NCI-H345 treated with DMSO at 0.1 percent for 48 hours (cell line): ENCODE measurements around the gene CTBP2.

Experiments used
- DNase-seq: peaks from one replicate; lab custom pipeline; 2025; ENCODE audit not compliant: unreplicated experiment; lab: John Stamatoyannopoulos, UW

CTBP2 gene

GRCh38 chr10:125159932-125160855 lies at the start of gene CTBP2:
TSS of gene CTBP2 (minus strand) at chr10:125160563.
- no peak for DNase-seq

DNA sequence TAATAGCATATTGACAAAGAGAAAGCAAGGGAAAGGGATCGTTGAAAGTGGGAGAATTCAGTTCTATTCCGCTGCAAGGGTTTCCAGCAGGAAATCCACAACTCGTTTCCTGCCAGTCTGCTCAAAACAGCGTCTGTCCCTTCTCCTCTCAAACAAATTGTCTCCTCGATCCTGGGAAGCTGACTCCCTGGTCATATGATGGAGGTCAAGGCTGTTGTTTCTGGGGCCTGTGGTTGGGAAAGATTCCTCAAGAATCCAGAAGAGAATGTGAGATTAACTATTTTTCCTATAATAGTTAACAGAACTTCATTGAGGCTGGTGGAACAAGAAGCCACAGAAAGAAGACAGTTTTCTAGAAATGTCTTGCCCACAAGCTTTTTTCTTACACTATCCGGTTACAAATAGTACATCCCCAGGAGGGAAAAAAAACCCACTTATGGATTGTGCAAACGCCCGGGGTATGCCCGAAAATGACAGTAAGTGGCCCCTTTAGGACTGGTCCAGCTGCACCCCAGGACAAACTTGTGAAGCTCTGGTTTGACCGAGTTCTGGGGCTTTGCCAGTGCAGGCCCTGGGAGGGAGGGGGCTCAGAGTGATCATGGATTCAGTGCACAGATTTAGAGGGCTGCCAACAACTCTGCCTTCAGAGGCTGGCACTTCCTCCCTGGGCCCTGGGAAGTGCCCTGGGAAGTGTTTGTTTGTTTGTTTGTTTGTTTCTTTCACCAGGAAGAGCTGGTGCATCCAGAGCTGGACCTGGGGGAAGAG lies 49.4 kb upstream of the CTBP2 start:
- no peak for DNase-seq

DNA sequence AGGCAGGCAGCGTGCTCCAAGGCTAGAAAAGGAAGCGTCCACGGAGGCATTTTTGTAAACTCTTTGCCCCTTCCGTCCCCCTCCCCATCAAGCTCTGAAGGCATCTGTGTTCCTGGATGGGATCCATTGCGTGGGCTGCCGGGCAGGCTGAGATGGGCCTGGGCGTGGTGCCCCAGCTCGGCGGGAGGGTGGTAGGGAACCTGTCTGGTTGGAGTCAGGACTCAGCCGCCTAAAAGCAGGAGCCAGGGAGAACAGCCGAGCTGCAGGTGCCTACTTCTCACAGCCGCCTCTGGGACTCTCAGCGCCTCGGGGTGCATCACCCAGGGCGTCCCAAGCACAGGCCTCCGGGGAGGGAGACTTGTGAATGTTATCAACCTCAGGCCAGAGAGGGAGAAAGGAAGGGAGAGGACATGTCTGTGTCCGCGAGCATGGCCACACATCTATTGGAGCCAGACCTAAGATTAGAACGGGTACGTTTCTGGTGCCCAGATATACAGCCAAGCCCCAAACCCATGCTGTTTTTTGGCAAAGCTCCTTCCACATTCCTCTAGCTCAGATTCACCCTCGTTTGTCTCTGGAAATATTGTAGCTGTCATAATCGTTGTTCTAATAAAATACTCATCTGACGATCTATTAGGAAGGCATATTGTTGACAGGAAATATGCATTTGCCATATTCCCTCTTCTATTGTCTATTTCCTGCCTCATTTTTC lies 48.6 kb upstream of the CTBP2 start:
- DNase-seq: no peak

DNA sequence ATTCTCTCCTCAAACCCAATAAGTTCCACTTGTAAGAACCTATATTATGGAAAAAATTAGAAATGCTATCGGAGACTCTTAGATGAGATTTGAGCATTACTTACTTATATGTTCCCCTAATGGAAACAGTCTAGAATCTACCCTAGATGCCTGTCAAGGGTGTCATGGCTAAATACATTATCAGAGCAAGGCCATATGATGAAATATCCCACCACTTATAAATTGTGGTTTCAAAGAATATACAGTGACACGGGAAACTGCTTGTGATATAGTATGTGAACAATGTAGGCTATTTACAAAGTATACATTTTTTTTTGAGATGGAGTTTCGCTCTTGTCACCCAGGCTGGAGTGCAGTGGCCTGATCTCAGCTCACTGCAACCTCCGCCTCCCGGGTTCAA lies 46.3 kb upstream of the CTBP2 start:
- no peak for DNase-seq

DNA sequence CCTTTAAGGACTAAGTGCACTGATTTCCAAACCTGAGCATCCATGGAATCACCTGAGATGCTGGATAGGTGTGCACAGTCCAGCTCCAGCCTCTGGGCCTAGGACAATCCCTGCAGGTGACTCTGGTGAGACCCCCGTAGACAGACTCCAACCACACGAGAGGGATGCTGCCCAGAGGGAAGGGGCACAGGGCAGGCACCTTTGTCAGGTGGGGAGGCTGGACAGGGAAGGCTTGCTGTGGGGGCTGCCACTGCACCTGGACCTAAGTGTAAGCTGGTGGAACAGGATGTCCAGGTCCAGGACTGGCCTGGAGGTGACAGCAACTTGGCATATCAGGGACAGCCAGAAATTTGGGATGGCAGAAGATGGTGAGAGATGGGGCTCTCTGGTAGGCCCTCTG lies 45.1 kb upstream of the CTBP2 start:
- no peak for DNase-seq

DNA sequence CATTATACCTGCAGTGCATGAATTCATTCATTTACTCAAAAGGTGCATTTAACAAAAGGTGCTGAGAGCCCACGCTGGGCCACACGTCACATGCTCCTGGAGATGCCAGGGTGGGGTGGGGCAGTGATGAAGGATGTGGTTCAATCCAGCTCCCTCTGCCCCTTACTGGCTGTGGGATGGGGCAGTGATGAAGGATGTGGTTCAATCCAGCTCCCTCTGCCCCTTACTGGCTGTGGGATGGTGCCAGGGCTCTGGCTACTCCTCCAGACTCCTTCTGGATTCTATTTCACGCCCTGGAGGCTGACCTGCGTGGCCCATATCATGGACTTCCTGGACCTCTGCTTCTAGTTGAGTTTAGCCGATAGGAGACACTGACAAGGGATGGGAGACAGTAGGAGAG lies 44.0 kb upstream of the CTBP2 start:
- no peak for DNase-seq

GRCh38 chr10:125203186-125203800 lies 42.9 kb upstream of the CTBP2 start:
- no peak for DNase-seq

DNA sequence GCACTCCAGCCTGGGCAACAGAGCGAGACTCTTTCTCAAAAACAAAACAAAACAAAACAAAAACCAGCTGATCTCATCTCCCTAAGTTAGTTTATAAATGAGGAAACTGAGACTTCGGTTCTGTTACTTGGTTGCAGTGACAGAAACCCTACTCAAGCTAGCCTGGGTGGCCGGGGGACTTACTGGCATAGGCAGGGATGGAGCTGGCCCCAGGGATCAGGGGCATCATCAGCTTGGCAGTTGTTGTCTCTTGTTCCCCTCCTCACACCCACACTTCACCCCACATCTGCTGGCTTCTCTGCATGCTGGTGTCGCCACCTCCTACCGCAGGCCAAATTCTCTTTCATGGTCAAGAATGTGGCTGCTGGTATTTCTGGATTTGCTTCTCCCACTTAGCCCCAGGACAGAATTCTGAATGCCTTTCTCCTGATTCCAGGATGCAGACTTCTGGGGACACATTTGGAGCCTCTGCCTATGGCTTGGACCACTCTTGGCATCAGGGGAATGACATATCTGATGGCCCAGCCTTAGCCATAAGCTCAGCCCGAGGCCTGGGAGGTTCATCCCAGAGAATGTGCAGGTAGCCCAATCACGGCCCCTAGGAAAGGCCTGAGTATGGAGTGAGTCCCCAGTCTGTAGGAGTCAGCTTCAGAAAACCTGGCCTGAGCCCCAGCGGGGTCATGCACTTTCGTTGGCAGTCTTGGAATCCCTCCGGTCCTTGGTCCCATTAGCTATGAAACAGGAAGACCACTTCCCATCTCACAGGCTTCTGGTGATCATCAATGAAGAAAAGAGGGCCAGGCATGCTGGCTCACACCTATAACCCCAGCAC lies 41.6 kb upstream of the CTBP2 start:
- no peak for DNase-seq

DNA sequence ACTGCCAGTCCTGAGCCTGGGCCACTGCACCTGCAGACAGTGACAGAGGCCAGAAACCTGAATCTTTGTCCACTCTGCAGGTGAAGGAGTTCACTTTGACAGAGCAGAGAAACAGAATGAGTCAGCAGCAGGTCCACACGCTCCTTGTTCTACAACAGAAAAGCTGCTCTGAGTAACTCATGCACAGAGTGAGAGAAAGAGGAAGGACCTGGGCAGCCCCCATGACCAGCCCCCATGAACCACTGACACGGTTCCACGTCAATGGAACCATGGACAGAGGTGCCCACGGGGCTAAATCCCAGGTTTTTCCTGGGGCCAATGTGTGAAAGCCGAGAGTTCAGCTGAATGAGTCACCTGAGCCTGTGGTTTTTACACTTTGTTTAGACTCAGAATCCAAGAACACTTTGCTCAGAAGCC lies 40.8 kb upstream of the CTBP2 start:
- no peak for DNase-seq

- no peak for DNase-seq
Measured at GRCh38 chr10:125200396-125200795, 40.0 kb upstream of the CTBP2 start.

- no peak for DNase-seq
Measured at GRCh38 chr10:125199270-125199669, 38.9 kb upstream of the CTBP2 start.

- DNase-seq: no peak
Measured at GRCh38 chr10:125194814-125195213, 34.5 kb upstream of the CTBP2 start.

- DNase-seq: no peak
Measured at GRCh38 chr10:125193306-125193877, 33.0 kb upstream of the CTBP2 start.

DNA sequence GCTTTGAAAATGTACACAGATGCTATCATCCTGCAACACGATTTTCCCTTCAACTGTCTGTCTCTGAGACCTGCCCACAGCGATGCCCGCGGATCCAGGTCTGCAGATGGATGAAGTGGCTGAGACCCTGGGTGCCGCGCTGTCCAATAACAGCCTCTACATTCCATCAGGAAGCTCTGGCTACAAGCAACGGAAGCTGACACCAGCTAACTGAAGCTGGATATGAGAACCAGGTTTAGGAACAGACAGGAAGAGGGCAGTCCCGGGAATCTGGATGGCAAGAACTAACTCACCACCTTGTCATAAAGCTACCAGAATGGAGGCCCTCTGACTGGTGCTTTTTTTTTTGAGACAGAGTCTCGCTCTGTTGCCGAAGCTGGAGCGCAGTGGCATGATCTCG lies 32.3 kb upstream of the CTBP2 start:
- DNase-seq: no peak

DNA sequence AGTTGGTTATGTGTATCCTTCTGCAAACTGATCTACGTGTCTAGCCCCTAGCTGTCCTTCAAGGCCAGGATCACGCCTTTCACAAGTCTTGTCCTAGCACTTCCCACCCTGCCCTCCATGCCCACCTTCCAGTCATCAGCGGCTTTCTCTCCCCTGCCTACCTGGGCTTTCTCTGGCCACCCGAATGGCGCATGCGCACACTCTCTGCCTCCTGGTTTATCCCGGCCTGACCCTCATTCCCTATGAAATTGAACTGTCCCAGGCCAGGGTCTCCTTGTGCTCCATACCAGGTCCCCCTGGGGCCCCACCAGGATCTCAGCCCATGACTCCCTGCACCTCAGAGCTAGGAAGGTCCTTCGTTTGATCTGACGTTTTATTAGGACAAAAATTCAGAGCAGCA lies 31.6 kb upstream of the CTBP2 start:
- no peak for DNase-seq

- DNase-seq: no peak
Measured at GRCh38 chr10:125190946-125191345, 30.6 kb upstream of the CTBP2 start.

DNA sequence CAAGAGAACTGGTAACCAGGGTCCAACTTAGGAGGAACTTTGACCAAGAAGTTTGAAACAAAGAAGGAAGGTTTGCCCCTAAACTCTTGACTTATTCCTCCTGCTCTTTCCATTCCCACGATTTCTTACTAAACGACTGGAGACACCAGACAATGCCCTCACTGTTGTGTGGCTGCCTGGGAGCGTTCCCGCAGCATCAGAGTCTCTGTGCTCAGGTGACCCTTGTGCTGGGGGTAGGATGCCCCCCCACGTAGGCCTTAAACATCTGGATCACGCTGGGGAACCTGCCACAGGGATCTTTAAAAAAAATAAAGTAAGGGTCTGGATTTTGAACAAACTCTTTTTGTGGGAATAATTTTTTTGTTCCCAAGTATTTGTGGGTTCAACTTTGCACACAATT lies 30.1 kb upstream of the CTBP2 start:
- no peak for DNase-seq

DNA sequence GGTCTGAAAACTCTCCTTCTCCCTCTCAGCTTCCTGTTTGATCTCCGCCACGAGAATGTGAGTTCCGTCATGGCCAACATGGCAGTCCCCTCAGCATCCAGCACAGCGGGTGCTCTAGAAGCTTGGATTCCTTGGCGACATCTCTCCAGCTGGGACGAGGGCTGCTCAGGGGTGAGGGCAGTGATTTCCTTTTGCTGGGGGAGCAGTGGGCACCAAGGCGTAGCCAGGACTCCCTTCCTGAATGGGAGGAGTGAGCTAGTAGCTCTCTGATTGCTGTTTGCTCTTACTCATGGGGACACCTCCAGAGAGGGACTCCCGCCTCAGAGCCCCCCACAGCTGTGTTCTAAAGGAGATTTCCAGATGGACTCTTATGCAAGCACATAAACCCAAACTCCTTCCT lies 28.8 kb upstream of the CTBP2 start:
- DNase-seq: no peak

DNA sequence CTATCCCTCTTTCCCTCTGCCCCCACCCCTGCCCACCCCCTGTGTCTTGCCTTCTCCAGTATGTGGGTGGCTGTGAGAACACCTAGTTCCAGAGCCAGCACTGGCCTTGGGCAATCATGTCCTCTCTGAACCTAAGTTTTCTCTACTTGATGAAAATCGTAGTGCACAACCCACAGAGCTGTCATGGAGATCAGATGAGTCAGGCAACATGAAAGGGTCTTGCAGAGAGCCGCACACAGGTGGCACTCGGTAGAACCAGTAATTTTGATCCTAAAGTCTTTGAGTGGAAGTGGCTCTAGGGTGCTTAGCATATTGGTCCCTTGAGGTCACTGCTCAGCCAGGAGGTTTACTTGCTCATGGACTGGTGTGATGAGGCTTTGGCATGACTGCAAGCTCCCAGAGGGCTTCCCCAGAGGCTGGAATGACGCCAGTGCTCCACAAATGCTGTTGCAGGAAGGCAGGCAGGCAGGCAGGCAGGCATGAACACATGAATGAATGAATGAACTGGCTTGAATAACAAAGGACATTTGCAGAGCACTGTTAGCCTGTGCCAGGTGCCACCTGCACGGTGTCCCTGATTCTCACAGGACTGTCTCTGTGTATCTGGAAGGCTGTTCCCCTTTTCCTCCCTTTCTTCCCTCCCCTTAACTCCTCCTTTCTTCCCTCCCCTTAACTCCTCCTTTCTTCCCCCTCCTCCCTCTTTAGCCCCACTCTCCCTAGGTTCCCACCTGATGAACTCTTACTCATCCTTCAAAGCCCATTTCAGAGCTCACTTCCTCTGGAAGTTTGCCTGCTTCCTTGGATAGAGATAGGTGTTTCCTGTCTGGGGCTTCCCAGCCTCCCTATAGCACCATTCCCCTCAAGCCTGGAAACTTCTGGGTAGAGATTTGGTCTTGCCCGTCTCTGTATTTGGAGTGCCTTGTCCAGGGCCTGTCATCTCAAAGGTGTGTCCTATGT lies 27.2 kb upstream of the CTBP2 start:
- no peak for DNase-seq
